ENCODE data around the gene TASP1.
A peak's percentile ranks its signal among the peaks of the same experiment; 100 is the strongest.

Gene TASP1

GRCh38 chr20:13638496-13639149, at the start of gene TASP1:
Gene TASP1, minus strand, starts transcription at chr20:13638932. Its CDS starts 8,854 bp downstream, at chr20:13630078.
- peak within 1 kb of the TSS; percentile 97 to 98 (median 98) for H3K4me3 Mint-ChIP-seq
- peaks cover 11% of the 10 kb centered on the region for H3K36me3 Mint-ChIP-seq (ENCODE audit: low read depth)
- peaks cover 17% of the 10 kb centered on the region for H3K27me3 Mint-ChIP-seq (ENCODE audit: low read depth)
- peaks cover 6% of the 10 kb centered on the region for H3K4me1 Mint-ChIP-seq
- TF ChIP-seq CTCF (IDR thresholded peaks at IDR 0.05; ENCODE audit: unreplicated experiment in 3 of 3) = no peak
- no peaks in the 10 kb centered on the region for H3K9me3 Mint-ChIP-seq
- H3K27ac Mint-ChIP-seq = peak within 1 kb of the TSS; percentile 56 to 87 (median 85)

- no peaks in the 10 kb centered on the region for H3K9me3 Mint-ChIP-seq
- no peak overlapping the region for H3K27ac Mint-ChIP-seq
- peaks cover 11% of the 10 kb centered on the region for H3K4me1 Mint-ChIP-seq
- H3K4me3 Mint-ChIP-seq = no peak overlapping the region
- peaks cover 11% of the 10 kb centered on the region for H3K27me3 Mint-ChIP-seq (ENCODE audit: low read depth)
- TF ChIP-seq CTCF (IDR thresholded peaks at IDR 0.05; ENCODE audit: unreplicated experiment in 3 of 3) = no peak
- H3K36me3 Mint-ChIP-seq (ENCODE audit: low read depth) = no peaks in the 10 kb centered on the region
Observed at GRCh38 chr20:13687815-13688214, 49.1 kb upstream of the TASP1 start.

- H3K27me3 Mint-ChIP-seq (ENCODE audit: low read depth) = peaks cover 11% of the 10 kb centered on the region
- H3K27ac Mint-ChIP-seq = no peak overlapping the region
- no peak for TF ChIP-seq CTCF (IDR thresholded peaks at IDR 0.05; ENCODE audit: unreplicated experiment in 3 of 3)
- H3K9me3 Mint-ChIP-seq = peaks cover 3% of the 10 kb centered on the region
- H3K4me1 Mint-ChIP-seq = peaks cover 2% of the 10 kb centered on the region
- H3K36me3 Mint-ChIP-seq (ENCODE audit: low read depth) = no peaks in the 10 kb centered on the region
- no peak overlapping the region for H3K4me3 Mint-ChIP-seq
Observed at GRCh38 chr20:13685623-13686022, 46.9 kb upstream of the TASP1 start.

GRCh38 chr20:13684566-13685222, 46.0 kb upstream of the TASP1 start:
- Mint-ChIP-seq H3K9me3 (peaks cover 3% of the 10 kb centered on the region), H3K36me3 (ENCODE audit: low read depth) (no peaks in the 10 kb centered on the region), H3K4me1 (no peaks in the 10 kb centered on the region), H3K27me3 (ENCODE audit: low read depth) (peaks cover 11% of the 10 kb centered on the region), H3K27ac (no peak overlapping the region), H3K4me3 (no peak overlapping the region)
- TF ChIP-seq CTCF (IDR thresholded peaks at IDR 0.05; ENCODE audit: unreplicated experiment in 3 of 3) = no peak

- H3K4me3 Mint-ChIP-seq = no peak overlapping the region
- no peaks in the 10 kb centered on the region for H3K4me1 Mint-ChIP-seq
- H3K27ac Mint-ChIP-seq = no peak overlapping the region
- TF ChIP-seq CTCF (IDR thresholded peaks at IDR 0.05; ENCODE audit: unreplicated experiment in 3 of 3) = no peak
- H3K36me3 Mint-ChIP-seq (ENCODE audit: low read depth) = no peaks in the 10 kb centered on the region
- H3K9me3 Mint-ChIP-seq = peaks cover 3% of the 10 kb centered on the region
- peaks cover 11% of the 10 kb centered on the region for H3K27me3 Mint-ChIP-seq (ENCODE audit: low read depth)
Observed at GRCh38 chr20:13683833-13684232, 45.1 kb upstream of the TASP1 start.

Measured in nephron (organoid).